Adrenal gland (tissue), 5 donors: ENCODE measurements around the gene ZNF451.

Experiments
- CTCF ChIP-seq, 6 experiments: fragments of 450-650 bp in 4 of 6; fragments of 200-600 bp in 2 of 6; sonication (generic) in 1 of 6; IDR thresholded peaks; 1 replicate in 5 of 6; 2 replicates in 1 of 6; pipeline versions ENCODE4 v1.5.1 to v1.8.0; 2016 to 2021; ENCODE audit warnings: antibody characterized with exemption in 6 of 6, mild to moderate bottlenecking in 2 of 6, moderate library complexity in 1 of 6
- POLR2A ChIP-seq, 2 donors: fragments of 450-650 bp; IDR thresholded peaks; one replicate each; pipeline ENCODE4 v1.6.1; 2017; ENCODE audit warnings: antibody characterized with exemption in 2 of 2, mild to moderate bottlenecking in 2 of 2, moderate library complexity in 1 of 2
- donor health status: DM: no; HTN: no; CAD: no.

- no peak for TF ChIP-seq CTCF (IDR thresholded peaks at IDR 0.05)
- TF ChIP-seq POLR2A (IDR thresholded peaks at IDR 0.05) = no peak
Observed at GRCh38 chr6:57089265-57089664, 723 bp upstream of the ZNF451 start.
